NCI-H2196 (cell line): ENCODE measurements around the gene GATC.
"Not testable (repeated sequence)": the region's sequence is repeated elsewhere in the genome, so short reads cannot be mapped to it uniquely, and the experiment has no call there.

Source experiments
- DNase-seq: peaks from one replicate; lab custom pipeline; 2025; ENCODE audit not compliant: unreplicated experiment; lab: John Stamatoyannopoulos, UW

The GATC gene

DNA sequence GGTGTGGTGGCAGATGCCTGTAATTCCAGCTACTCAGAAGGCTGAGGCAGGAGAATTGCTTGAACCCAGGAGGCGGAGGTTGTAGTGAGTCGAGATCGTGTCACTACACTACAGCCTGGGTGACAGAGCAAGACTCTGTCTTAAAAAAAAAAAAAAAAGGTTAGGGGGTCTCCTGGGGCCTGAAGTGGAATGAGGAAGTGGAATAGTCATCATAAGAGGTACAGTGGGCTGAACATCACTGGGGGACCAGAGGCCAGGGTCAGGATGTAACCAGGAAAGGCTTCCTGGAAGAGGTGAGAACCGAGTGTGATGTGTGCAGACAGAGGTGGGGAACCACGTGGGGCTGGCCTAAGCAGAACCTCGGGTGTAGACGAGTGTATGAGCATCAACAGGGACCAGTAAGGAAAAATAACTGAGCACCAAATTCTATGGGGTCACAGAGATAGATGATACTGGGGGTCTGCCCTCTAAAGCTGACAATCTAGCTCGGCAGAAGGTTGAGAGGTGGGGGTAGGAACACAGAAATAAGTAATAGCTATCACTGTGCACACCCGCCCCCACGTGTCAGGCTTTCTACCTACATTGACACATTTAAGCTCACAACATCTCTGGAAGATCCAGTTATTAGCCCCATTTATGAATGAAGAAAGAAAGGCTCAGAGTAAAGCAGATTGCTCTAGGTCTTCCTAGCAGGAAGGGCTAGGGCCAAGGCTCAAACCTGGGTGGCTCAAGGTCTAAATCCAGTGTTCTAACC is 13.3 kb upstream of the GATC start:
- no peak for DNase-seq

DNA sequence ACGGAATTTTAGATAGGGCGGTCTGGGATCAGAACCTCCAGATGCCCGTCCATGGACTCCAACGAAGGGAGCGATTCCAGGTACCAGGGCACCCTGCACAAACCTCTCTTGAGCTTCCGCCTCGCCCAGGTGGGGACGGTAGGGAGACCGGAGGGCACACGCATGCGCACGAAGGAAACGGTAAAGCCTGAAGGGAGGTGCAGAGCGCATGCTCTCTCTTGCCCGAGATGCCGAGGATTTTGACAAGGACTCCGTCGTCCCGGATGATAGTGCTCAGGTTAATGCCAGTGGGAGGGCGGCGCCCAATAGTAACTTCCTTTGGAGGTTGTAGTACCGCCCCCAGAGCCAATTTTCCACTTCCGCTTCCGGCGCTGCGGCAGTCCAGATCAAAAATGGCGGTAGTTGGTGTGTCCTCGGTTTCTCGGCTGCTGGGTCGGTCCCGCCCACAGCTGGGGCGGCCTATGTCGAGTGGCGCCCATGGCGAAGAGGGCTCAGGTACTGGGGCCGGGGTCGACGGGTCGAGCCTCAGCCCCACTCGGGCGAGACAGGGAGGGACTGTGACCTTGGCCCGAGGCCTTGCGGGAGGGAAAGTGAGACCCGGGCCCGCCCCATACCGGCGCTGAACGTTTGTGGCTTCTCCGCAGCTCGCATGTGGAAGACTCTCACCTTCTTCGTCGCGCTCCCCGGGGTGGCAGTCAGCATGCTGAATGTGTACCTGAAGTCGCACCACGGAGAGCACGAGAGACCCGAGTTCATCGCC is 8.3 kb upstream of the GATC start, which contains the start of gene COX6A1:
Gene COX6A1 (plus strand): TSS at position 379 of the 760 bp plus-strand sequence. CDS start 14 bp downstream, at position 393.
- peak; percentile 99 for DNase-seq

DNA sequence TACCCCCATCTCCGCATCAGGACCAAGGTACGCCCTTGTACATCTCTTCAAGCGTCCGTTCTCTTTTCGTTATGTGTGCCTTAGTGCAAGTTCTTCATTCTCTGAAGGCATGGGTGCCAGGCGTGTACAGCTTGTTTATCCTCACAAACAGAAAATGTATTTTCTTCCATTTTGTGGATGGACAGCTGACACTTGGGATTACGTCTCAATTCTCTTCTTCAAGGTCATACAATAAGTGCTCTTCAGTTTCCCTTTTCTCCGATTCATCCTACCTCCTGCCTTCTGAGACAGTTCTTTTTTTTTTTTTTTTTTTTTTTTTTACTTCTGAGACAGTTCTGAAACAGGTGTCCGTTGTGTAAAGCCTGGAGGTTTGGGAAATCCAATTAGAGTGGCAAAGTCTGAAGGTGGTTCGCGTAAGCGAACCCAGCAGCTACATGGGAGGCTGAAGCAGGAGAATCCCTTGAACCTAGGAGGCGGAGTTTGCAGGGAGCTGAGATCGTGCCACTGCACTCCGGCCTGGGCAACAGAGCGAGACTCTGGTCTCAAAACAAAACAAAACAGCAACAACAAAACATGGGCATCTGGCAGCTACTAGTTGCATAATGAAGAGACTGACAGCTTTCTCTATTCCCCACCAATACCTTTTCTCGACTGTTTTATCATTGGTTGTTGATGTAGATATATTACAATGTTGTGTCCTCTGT is 7.6 kb upstream of the GATC start:
- DNase-seq = no peak

DNA sequence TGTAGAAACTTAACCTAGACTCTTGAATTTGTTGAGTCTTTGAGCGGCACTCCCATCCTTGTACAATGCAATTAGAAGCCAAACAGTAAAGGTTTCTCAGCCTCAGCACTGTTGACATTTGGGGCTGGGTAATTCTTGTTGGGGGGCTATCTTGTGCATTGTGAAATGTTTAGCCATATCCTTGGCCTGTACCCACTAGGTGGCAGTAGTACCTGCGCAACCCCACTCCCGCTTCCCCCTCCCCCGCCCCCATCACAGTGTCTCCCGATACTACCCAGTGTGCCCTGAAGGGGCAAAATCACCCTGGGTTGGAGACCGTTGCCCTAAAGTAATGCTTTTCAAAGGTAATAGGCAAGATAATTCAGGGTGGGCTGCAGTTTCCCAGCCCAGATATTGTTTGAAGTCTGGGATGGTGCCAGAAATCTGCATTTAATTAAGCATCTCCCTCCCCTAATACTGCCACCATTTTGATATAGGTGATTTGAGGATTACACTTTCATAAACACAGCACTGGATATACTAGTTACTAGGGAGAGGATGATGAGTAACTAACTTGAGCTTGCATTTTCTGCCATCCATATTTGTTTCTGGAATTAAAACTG is 6.5 kb upstream of the GATC start:
- DNase-seq = peak; percentile 54

DNA sequence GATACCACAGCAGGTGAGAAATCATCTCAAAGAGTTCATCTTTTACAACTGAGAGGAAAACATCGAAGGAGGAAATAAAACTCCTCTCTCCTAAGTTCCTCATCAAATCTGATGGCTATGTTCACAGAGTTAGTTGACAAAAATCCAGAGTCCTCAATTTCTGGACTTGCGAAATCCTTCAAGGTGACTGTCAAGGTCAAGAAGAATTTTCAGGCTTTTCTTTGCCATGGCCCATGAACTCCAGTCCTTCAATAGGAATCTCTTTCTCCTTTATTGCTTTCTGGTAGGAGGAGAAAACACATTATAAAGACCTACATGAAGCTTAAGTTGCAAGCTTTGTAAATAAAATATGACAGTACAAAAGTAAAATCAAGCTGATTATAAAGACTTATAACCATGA is 1.6 kb upstream of the GATC start:
- DNase-seq = no peak

DNA sequence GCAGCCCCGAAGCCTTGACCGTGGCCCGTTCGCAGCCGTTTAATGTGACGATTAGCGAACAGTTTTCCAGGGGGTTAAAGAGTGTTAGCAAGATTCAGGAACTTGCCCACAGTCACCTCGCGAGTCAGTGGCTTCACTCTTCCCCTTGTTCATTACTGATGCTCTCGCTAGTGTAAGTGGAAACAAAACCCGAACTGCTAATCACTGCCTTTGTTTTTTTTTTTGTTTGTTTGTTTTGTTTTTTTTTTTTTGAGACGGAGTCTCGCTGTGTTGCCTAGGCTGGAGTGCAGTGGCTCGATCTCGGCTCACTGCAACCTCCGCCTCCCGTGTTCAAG is 567 bp downstream of the GATC start:
- DNase-seq = not testable (repeated sequence)

DNA sequence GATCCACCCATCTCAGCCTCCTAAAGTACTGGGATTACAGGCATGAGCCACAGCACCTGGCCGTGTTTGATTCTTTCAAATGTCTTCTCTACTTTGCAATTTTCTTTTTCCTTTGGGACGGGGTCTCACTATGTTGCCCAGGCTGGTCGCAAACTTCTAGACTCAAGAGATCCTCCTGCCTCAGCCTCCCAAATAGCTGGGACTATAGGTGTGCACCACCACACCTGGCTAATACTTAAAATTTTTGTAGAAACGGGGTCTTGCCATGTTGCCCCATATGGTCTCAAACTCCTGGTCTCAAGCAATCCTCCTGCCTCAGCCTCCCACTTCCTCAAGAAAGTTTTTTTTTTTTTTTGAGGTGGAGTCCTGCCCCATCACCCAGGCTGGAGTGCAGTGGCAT is 1.7 kb downstream of the GATC start:
- DNase-seq = no peak

DNA sequence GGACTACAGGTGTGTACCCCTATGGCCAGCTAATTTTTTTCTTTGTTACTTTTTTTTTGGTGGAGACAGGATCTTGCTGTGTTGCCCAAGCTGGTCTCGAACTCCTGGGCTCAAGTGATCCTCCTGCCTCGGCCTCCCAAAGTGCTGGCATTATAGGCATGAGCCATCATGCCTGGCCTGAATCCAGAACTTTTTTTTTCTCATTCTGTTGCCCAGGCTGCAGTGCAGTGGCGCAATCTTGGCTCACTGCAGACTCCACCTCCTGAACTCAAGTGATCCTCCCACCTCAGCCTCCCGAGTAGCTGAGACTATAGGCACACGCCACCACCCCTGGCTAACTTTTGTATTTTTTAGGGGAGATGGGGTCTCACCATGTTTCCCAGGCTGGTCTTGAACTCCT is 6.3 kb downstream of the GATC start:
- DNase-seq = peak; percentile 5

DNA sequence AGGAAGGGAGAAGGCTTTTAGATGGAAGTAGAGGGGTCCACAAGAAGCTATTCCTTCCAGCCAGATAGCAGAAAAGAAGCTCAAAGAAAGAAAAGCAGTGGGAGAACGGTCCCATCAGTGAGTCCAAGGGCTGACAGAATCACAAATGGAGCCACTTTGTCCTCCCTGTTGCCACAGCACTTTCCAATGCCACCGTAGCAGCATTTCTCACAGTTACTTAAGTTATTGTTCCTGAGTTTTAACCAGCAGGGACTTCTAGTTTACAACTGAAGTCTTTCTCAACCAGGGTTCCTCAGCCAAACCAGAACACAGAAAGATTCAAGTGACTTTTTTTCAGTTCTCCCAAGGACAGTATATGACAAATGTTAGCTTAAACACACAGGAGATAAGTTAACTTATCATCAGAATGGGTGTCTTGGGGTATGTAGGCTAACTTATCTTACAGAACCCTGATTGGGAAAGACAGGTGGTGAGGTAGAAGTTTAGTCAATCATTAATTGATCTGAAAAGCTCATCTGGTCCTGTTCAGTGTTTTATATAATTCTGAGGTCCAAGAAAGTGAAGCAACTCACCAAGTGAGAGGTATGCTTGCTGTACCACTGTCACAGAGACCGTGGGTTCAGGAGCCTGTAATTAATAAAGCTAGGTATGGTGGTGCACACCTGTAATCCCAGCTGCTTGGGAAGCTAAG is 7.0 kb downstream of the GATC start:
- DNase-seq = no peak

DNA sequence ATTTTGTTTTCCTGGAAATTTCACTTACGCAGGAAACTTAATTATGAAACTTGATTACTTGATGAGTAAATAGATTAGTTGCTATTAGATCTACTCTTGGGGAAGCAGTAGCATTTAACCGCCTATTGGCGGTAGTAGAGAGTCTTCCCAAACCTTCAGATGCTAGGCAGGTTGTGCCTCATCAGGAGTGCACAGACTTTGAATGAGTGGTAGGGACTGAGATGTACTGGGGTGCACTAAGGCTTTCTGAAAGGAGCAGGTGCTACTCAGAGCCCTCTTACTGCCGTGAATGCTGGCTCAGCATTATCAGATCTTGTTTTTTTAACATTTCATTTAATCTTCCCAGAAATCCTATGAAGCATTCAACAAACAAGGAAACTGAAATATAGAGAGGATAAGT is 7.7 kb downstream of the GATC start:
- peak; percentile 16 for DNase-seq

DNA sequence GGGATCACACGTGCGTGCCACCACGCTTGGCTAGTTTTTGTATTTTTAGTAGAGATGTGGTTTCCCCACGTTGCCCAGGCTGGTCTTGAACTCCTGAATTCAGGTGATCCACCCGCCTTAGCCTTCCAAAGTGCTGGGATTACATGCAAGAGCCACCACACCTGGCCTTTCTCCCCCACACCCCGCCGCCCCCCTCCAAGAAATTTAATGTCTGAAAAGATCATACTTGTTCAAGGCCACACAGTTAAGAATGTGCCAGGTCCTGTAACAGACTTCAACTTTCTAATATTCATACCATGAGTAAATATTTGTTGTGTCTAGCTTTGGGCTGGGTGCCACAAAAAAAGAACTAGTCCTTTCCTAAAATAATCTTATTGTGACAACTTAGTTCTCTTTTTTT is 9.1 kb downstream of the GATC start:
- DNase-seq = no peak

DNA sequence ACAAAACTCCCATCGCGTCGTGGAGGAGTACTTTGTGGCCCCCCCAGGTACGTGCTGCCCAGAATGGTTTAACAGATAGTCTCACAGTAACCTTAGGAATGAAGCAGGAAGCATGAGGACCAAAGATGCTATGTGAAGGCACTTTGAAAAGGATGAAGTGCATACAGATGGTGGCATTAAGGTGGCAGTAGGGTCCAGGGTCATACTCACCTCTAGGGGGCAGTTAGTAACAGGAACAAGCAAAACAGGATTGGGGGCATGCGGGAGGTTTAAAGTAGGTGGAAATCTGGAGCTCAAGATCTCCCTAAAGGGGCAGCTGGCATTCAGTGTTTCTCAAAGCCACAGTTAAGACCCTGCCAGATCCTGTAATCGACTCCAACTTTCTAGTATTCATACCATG is 10.9 kb downstream of the GATC start:
- no peak for DNase-seq

DNA sequence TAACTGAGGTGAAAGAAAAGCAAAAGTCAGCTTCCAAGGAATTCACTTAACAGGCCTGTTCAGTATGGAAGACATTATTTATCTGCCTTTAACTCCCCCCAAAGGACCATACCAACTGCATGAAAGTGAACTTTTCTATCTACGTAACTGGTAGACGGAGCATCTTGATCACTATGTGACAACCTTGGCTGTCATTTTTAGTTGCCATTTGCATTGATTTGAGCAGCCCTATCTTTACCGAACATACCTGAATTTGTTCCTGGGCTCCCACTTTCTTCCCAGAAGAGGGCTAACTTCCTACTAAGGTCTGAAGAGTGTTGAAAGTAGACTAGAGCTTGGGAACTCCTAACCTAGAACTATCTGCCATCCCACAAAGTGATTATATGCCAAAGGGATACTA is 13.9 kb downstream of the GATC start:
- no peak for DNase-seq

DNA sequence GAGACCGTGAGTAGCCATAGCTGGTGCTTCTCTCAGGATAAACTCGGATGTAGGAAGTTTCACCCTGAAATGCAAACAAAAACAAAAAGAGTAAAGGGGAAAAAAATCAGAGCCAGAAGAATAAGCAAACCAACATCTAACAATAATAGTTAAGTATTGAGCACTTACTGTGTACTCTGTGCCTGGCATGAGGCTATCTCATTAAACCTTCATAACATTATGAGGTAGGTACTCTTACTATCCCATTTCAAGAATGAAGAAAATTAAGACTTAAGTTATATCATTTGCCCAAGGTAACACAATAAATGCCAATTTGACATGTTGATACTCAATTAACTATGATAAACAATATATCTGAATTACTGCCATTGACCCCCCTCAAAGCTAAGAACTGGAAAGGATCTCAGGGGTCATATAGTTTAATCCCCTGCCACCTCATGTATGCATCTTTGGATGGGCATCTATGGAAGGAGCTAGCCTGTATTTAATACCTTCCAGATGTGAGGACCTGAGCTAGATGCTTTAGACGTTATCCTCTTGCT is 15.9 kb downstream of the GATC start:
- DNase-seq = no peak

DNA sequence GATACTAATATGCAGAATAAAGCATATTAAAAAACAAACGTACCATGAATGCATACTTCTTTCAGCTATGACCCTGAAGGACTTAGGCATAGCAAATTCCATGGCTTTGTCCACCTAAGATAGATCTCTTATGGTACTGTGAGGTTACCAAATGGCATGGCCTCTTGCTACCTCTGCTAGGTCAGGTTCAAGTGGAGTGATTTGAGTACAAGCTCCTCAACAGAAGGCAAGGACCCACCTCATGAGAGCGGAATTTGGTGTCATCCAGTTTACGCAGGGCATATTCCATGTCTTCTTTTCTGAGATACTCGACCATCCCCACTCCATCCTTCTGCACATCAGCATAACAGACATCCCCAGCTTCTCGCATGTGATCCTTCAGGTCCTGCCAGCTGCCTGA is 17.5 kb downstream of the GATC start:
- no peak for DNase-seq

DNA sequence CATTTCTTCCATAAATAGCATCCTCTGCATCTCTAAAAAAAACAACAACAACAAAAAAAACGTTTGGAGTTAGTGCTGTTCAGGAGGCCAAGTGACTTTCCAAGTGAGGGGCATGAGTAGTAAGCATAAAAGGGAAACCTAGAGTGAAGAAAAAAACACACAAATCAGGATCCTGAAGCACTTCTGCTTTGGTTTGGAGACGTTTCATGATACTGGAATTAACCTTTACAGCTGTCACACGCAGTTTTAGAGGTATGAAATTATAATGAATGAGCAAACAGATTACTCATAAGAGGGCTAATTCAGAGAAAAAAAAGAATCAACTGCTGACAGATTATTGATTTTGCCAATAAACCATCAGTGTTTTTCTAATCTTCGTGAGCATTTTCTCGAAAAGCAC is 19.5 kb downstream of the GATC start:
- no peak for DNase-seq

DNA sequence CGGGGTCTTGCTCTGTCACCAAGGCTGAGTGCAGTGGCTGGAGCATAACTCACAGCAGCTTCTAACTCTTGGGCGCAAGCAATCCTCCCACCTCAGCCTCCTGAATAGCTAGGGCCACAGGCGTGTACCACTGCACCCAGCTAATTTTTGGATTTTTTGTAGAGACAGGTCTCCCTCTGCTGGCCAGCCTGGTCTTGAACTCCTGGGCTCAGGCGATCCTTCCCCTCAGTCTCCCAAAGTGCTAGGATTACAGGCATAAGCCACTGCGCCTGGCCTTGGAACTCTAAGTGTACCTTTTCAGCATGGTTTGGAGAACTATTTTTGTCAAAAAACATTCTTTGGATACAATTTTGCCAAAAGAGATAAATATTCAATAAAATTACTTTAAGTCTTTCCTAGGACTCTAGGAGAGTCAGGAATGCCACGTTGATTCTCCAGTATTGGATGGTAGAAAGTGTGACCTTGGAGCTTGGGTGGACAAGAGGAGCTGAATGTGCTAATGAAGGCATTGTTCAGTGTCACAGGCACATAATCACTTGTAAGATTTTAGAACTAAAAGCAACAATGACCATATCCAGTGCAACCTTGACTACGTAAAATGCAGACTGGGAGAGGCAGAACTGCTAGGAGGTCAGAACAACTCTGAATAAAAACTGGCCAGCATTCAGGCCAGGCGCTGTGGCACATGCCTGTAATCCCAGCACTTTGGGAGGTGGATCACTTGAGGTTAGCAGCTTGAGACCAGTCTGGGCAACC is 20.5 kb downstream of the GATC start:
- DNase-seq = peak; percentile 55

DNA sequence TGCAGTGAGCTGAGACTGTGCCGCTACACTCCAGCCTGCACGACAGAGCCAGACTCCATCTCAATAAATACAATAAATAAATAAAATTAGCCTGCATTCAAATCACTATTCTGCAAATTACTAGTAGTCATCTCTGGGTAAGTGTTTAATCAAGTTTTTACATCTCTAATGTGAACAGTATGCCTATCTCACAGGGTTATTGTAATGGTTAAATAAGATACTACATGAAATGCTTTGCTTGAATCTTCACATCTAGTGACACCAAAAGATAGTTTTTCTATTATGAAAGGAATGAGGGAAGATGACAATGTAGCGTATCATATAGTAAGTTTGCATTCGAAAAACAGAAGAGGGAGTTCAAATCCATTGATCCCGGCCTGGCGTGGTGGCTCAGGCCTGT is 21.2 kb downstream of the GATC start:
- DNase-seq = no peak

DNA sequence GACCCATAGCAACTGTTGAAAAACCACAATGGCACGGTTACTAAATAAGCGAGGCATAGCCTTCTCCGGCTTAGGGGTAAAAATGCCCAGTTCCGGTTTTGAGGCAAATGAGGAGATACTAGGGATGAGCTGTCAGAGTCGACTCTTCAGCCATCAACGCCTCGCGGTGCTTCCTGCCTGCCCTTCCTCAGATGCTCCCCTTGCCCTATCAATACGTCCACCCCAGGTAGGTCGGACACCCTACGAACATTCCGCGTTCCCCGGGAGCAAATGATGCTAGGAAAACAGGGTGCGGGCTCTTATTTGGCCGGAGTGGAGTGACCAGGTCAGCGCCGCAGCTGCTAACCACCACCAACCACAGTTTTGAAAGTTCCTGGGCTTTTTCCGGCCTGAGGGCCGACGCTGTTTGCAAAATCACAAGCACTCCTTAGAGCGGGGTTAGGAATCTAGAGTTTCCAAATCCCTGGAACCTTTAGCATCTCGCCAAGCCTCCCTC is 22.1 kb downstream of the GATC start:
- peak; percentile 24 for DNase-seq
